ENCODE data around the gene YEATS2. TPM values are rescaled to one million over a fixed set of nuclear protein-coding genes. Genes with fewer than 3 reads are reported as not detected.

YEATS2 gene
- total RNA-seq, 3 donors from 2014 or later = 11.5 to 32.8 (median 26.6) TPM

DNA sequence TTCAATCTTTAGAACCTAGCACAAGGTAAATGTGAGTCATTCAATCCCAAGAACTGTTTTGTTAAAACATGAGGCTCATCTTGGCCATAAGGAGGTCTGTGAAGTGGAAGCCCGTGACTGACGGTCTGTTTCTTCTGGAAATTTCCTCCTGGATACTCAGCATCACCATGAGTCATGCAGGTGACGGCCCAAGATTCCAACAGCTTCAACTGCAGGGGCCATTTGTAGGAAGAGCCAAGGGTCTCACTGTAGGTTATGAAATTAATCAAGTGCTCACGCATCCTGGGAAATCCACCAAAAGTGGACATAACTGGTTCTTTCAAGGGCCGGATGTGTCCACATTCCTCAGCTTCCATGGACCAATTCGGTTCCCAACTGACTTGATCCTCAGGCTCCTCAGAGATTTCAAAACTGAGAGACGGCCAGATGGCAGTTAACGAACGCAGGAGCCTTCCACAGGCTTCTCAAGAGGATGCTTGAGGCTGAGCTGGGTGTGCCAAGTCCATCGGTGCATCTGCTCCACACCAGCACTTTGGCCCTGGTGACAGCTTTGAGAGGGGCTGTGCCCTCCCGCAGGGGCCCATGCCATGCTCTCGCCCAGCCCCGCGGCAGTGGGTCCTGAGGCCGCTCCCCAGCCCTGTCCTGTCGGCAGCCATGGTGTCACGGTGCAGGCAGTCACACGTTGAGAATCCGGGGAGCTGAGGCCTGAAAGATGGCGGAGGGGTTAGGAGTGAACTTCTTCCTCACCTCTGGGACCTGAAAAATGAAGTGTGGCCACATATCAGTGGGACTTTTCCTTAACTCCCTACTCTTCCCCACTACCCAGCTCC lies 119.3 kb downstream of the YEATS2 start:
- Histone ChIP-seq H3K4me1 (no peaks in the 10 kb centered on the region), H3K36me3 (no peaks in the 10 kb centered on the region), H3K9me3 (no peaks in the 10 kb centered on the region), H3K4me3 (no peak overlapping the region), H3K27me3 (no peaks in the 10 kb centered on the region), H3K27ac (no peak overlapping the region)
- TF ChIP-seq POLR2A (IDR thresholded peaks at IDR 0.05) = no peak
- TF ChIP-seq POLR2AphosphoS5 (IDR thresholded peaks at IDR 0.05) = no peak
- no peak for TF ChIP-seq CTCF (IDR thresholded peaks at IDR 0.05)
- DNase-seq (ENCODE audit: low spot score in 2 of 2) = no peak
- intact Hi-C loops (cut with DNase I; ENCODE audit: low total_unique reads) = no loop called here

DNA sequence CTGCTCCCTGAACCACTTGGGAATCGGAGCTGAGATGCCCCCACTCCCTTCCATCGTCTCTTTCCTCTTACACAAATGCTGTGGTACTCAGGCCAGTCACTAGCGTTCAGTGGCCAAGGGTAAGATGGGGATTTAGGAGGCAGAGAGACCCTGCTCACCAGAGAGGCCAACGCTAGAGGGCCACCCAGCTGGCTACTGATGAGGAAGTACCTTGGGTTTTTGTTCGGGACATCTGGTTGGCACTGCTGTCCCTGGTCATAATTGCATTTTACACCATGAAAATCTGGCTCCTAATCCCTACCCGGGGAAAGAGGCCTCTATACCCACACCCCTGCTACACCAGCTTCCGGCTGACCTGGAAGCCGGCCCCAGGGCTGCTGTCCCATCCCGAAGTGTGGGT lies 120.0 kb downstream of the YEATS2 start:
- Histone ChIP-seq H3K9me3 (no peaks in the 10 kb centered on the region), H3K27me3 (no peaks in the 10 kb centered on the region), H3K27ac (no peak overlapping the region), H3K36me3 (no peaks in the 10 kb centered on the region), H3K4me1 (no peaks in the 10 kb centered on the region), H3K4me3 (no peak overlapping the region)
- TF ChIP-seq POLR2AphosphoS5 (IDR thresholded peaks at IDR 0.05) = no peak
- TF ChIP-seq CTCF (IDR thresholded peaks at IDR 0.05) = no peak
- no peak for TF ChIP-seq POLR2A (IDR thresholded peaks at IDR 0.05)
- intact Hi-C loops (cut with DNase I; ENCODE audit: low total_unique reads) = no loop called here
- DNase-seq (ENCODE audit: low spot score in 2 of 2) = no peak

DNA sequence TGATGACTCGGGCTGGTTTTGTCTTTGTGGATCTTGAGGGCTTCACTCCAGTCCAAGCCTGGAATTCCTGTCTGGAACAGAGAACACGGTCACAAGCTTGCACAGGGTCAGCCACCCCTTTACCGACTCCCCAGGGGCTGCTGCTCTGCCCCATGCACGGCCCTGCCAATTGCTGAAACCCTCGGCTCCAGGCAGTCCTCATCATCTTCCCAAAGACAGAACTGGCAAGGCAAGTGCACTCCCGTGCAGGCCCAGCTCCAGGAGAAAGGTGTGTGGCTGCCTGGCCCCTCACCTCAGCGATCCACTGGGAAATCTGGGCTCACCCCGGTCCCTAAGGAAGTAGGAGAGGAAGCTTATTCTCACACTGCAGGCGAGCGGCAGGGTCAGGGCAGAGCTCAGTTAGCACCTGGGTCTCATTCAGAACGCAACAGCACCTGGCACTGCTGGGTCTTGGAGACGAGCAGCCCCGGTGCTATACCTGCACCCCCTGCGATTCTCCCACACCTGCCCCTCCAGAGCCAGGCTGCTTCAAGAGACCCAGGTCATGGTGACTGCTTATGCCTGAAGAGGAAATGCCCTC lies 120.5 kb downstream of the YEATS2 start:
- Histone ChIP-seq H3K27ac (no peak overlapping the region), H3K4me1 (no peaks in the 10 kb centered on the region), H3K36me3 (no peaks in the 10 kb centered on the region), H3K27me3 (no peaks in the 10 kb centered on the region), H3K9me3 (no peaks in the 10 kb centered on the region), H3K4me3 (no peak overlapping the region)
- no peak for TF ChIP-seq POLR2AphosphoS5 (IDR thresholded peaks at IDR 0.05)
- no peak for TF ChIP-seq CTCF (IDR thresholded peaks at IDR 0.05)
- no peak for TF ChIP-seq POLR2A (IDR thresholded peaks at IDR 0.05)
- intact Hi-C loops (cut with DNase I; ENCODE audit: low total_unique reads) = no loop called here
- no peak for DNase-seq (ENCODE audit: low spot score in 2 of 2)

DNA sequence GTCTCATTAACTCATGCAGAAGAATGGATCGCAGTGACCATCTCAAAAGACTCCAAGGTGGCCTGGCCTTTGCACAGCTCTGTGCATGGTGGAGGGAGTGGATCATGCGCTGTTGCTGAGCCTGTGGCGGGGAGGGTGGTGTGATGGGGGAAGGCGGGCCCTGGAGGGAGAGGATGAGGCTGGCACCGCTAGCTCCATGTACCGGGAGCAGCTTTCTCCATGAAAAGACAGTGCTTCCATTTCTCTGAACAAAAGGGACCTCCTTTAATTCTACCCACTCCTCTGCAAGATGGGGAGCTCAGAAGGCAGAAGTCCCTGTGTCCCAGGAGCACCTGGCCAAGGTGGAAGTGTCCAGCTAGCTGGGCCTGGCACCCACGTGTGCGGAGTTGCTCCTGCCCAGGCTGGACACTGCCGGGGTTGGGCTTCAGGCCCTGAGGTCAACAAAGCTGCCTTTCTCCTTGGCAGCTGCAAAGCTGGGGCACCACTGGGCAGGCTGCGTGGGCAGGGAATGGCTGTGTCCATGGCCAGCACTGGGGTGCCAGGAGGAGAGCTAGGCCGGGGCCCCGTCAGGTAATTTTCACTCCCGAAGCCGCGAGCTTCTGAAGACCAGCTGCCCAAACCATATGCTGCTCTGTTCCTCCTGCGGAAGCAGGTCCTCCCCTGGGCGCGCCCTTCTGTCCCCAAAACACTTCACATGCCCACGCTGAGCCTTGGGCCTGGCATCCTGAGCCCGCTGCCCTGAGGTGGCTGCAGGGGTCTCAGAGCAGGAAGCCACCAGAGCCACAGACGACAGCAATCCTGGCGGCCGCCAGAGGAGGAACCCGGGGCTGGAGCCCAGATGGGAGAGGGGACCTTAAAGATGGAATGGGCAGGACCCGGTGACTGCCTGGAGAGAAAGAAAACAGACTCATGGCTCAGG lies 121.4 kb downstream of the YEATS2 start:
- H3K4me1 ChIP-seq = no peaks in the 10 kb centered on the region
- intact Hi-C loops (cut with DNase I; ENCODE audit: low total_unique reads) = no loop called here
- TF ChIP-seq POLR2AphosphoS5 (IDR thresholded peaks at IDR 0.05) (no peak), POLR2A (IDR thresholded peaks at IDR 0.05) (no peak), CTCF (IDR thresholded peaks at IDR 0.05) (no peak)

More for the DNA sequence above, 121.4 kb downstream of the YEATS2 start:
- Histone ChIP-seq H3K4me3 (no peak overlapping the region), H3K27me3 (no peaks in the 10 kb centered on the region), H3K9me3 (no peaks in the 10 kb centered on the region), H3K36me3 (no peaks in the 10 kb centered on the region), H3K27ac (no peak overlapping the region)
- no peak for DNase-seq (ENCODE audit: low spot score in 2 of 2)

Data from breast epithelium (tissue), 4 donors.